DND-41 (cell line): ENCODE measurements around the gene CCT4.
A peak's percentile ranks its signal among the peaks of the same experiment; 100 is the strongest.

ENCODE experiments used
- ATAC-seq: fragments of 200-7000 bp; cut with Tn5 transposase; 3 replicates; pipeline ENCODE4 v1.9.1; 2021; ENCODE audit warnings: low read depth; ENCODE audit not compliant: insufficient read depth
- DNase-seq: peaks from one replicate; pipeline ENCODE4 v3.0.0-alpha.2; 2020
- H2AFZ ChIP-seq: 2 replicates; pipeline ENCODE4 v1.6.0; 2012; ENCODE audit warnings: low read depth, low read length
- H3K27ac ChIP-seq: 2 replicates; pipeline ENCODE4 v1.5.1; 2012; ENCODE audit warnings: low read length, inconsistent platforms
- H3K27me3 ChIP-seq: fragments of 200-600 bp; sonication (generic); 2 replicates; pipeline ENCODE4 v1.6.0; 2012; ENCODE audit warnings: low read length, mild to moderate bottlenecking, inconsistent platforms; ENCODE audit not compliant: insufficient read depth, poor library complexity
- H3K36me3 ChIP-seq: 2 replicates; pipeline ENCODE4 v1.5.1; 2012; ENCODE audit warnings: low read length, inconsistent platforms; ENCODE audit not compliant: insufficient read depth
- H3K4me1 ChIP-seq: 2 replicates; pipeline ENCODE4 v1.5.1; 2012; ENCODE audit warnings: mild to moderate bottlenecking, low read length; ENCODE audit not compliant: insufficient read depth
- H3K4me2 ChIP-seq: 2 replicates; pipeline ENCODE4 v1.6.0; 2012; ENCODE audit warnings: mild to moderate bottlenecking, moderate library complexity, low read length, inconsistent platforms; ENCODE audit not compliant: insufficient read depth
- H3K4me3 ChIP-seq, 2 experiments: fragments of 200-600 bp in 1 of 2; shearing (Covaris generic) in 1 of 2; 2 replicates each; pipeline ENCODE4 v1.5.1; 2012 to 2016; ENCODE audit warnings: inconsistent platforms in 2 of 2, low read length in 2 of 2, mild to moderate bottlenecking in 2 of 2, low read depth in 1 of 2, moderate library complexity in 1 of 2
- H3K79me2 ChIP-seq: 2 replicates; pipeline ENCODE4 v1.6.0; 2012; ENCODE audit warnings: low read length, inconsistent platforms; ENCODE audit not compliant: insufficient read depth
- H3K9ac ChIP-seq: 2 replicates; pipeline ENCODE4 v1.6.0; 2012; ENCODE audit warnings: low read depth, mild to moderate bottlenecking, inconsistent platforms, low read length, moderate library complexity
- H3K9me3 ChIP-seq: 2 replicates; pipeline ENCODE4 v1.5.1; 2012; ENCODE audit warnings: low read length, moderate library complexity, mild to moderate bottlenecking, inconsistent platforms; ENCODE audit not compliant: insufficient read depth, severe bottlenecking
- H4K20me1 ChIP-seq: 2 replicates; pipeline ENCODE4 v1.6.0; 2012; ENCODE audit warnings: low read length; ENCODE audit not compliant: insufficient read depth
- CTCF ChIP-seq: IDR thresholded peaks from 2 replicates; pipeline ENCODE4 v1.5.1; 2012; ENCODE audit warnings: borderline replicate concordance, low read length, moderate library complexity, mild to moderate bottlenecking; ENCODE audit not compliant: poor library complexity, severe bottlenecking; ENCODE audit errors: extremely low read depth
- EZH2 ChIP-seq: IDR thresholded peaks from 3 replicates; pipeline ENCODE4 v1.6.1; 2012; ENCODE audit warnings: borderline replicate concordance, low read depth, mild to moderate bottlenecking, moderate library complexity, low read length, inconsistent platforms; ENCODE audit not compliant: severe bottlenecking

The CCT4 gene

DNA sequence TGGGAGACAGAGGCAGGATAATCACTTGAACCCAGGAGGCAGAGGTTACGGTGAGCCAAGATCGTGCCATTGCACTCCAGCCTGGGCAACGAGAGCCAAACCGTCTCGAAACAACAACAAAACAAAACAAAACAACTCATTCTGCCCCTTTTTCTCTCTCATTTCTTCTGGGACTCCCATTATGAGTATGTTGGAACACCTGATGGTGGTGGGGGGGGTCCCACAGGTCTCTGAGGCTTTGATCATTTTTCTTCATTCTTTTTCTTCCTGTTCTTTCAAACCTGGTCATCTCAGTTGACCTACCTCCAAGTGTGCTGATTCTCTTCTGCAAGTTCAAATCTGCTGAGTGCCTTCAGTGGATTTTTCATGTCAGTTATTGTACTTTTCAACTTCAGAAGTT is 26.4 kb downstream of the CCT4 start:
- DNase-seq, result no peak
- no peak for TF ChIP-seq EZH2
- TF ChIP-seq CTCF, result no peak
- Histone ChIP-seq H3K4me2 (no peak overlapping the region), H3K4me1 (no peaks in the 10 kb centered on the region), H3K27me3 (no peaks in the 10 kb centered on the region), H3K9me3 (no peaks in the 10 kb centered on the region), H3K79me2 (no peaks in the 10 kb centered on the region), H3K36me3 (peaks cover 14% of the 10 kb centered on the region; the same call in 1 of the 2 replicates), H2AFZ (no peak overlapping the region), H4K20me1 (no peaks in the 10 kb centered on the region), H3K9ac (no peak overlapping the region), H3K4me3 (no peak overlapping the region), H3K27ac (no peak overlapping the region)
- no peak for ATAC-seq

DNA sequence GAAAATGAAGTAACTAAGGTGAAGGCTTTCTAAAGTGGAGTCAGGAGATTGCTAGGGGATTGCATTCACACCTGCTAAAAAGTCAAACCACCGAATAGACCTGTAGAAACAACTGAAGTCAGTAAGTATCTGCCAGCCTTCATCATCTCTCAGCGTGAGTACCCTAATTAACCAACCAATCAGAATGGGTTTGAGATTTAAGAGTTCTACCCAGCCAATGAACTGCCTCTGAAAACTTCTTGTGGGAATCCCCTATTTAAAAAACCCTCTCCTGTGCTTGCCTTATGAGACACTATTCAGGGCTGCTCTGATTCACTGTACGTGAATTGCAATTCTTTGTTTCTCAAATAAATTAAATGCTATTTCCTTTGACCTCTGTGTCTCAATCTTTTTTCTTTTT is 31.2 kb downstream of the CCT4 start:
- no peaks in the 10 kb centered on the region for H3K79me2 ChIP-seq
- H3K4me1 ChIP-seq, result peaks cover 20% of the 10 kb centered on the region
- H3K36me3 ChIP-seq, result no peaks in the 10 kb centered on the region; the same call in 1 of the 2 replicates
- no peak overlapping the region for H3K4me2 ChIP-seq
- TF ChIP-seq EZH2 (no peak), CTCF (no peak)
- H4K20me1 ChIP-seq, result no peaks in the 10 kb centered on the region
- H3K27me3 ChIP-seq, result no peaks in the 10 kb centered on the region
- ATAC-seq (no peak), DNase-seq (no peak)
- no peaks in the 10 kb centered on the region for H3K9me3 ChIP-seq
- no peak overlapping the region for H3K9ac ChIP-seq
- no peak overlapping the region for H2AFZ ChIP-seq
- no peak overlapping the region for H3K4me3 ChIP-seq
- H3K27ac ChIP-seq, result no peak overlapping the region

GRCh38 chr2:61855318-61855613 is 33.2 kb downstream of the CCT4 start:
- H3K27ac ChIP-seq, result no peak overlapping the region; the same call in 1 of the 2 replicates
- peaks cover 20% of the 10 kb centered on the region for H3K4me1 ChIP-seq
- H3K27me3 ChIP-seq, result no peaks in the 10 kb centered on the region
- H3K4me2 ChIP-seq, result peak overlapping the region; percentile 96
- H4K20me1 ChIP-seq, result no peaks in the 10 kb centered on the region
- no peaks in the 10 kb centered on the region for H3K79me2 ChIP-seq
- H3K9ac ChIP-seq, result peak overlapping the region; percentile 69
- DNase-seq (no peak), ATAC-seq (no peak)
- peak overlapping the region in 1 of 2 experiments; percentile 95; a peak in 2 of 4 replicates for H3K4me3 ChIP-seq
- TF ChIP-seq CTCF, result no peak
- no peak for TF ChIP-seq EZH2
- H3K36me3 ChIP-seq, result no peaks in the 10 kb centered on the region; the same call in 1 of the 2 replicates
- H3K9me3 ChIP-seq, result no peaks in the 10 kb centered on the region
- H2AFZ ChIP-seq, result peak overlapping the region; percentile 98
